K562 (cell line): ENCODE measurements around the gene OCA2. TPM values are rescaled to one million over a fixed set of nuclear protein-coding genes. Genes with fewer than 3 reads are reported as not detected.

Experiments
- ATF1 ChIP-seq, 2 experiments: fragments of 450-650 bp in 1 of 2; IDR thresholded peaks; 2 replicates each; pipeline ENCODE4 v1.6.1; 2016; ENCODE audit warnings: missing compliant biosample characterization in 1 of 2, missing genetic modification characterization in 1 of 2
- DACH1 ChIP-seq: fragments of 450-650 bp; IDR thresholded peaks from 2 replicates; pipeline ENCODE4 v1.6.1; 2018; ENCODE audit not compliant: partially characterized antibody
- EHMT2 ChIP-seq: fragments of 450-650 bp; IDR thresholded peaks from 2 replicates; pipeline ENCODE4 v1.6.1; 2018; ENCODE audit warnings: antibody characterized with exemption
- EP400 ChIP-seq: fragments of 450-650 bp; IDR thresholded peaks from 2 replicates; pipeline ENCODE4 v1.6.1; 2017; ENCODE audit warnings: antibody characterized with exemption, mild to moderate bottlenecking, moderate library complexity
- HMGXB4 ChIP-seq: sonication (generic); formaldehyde crosslinking; IDR thresholded peaks from 2 replicates; pipeline ENCODE4 v1.8.1; 2023; ENCODE audit warnings: mild to moderate bottlenecking, missing genetic modification reagents
- LEF1 ChIP-seq: fragments of 450-650 bp; IDR thresholded peaks from 2 replicates; pipeline ENCODE4 v1.6.1; 2016; ENCODE audit warnings: mild to moderate bottlenecking
- MCM2 ChIP-seq: fragments of 450-650 bp; IDR thresholded peaks from 2 replicates; pipeline ENCODE4 v1.6.1; 2017; ENCODE audit warnings: low read depth, mild to moderate bottlenecking
- MGA ChIP-seq: fragments of 450-650 bp; IDR thresholded peaks from 2 replicates; pipeline ENCODE4 v1.6.1; 2016; ENCODE audit warnings: mild to moderate bottlenecking, moderate library complexity
- MTA1 ChIP-seq: fragments of 450-650 bp; IDR thresholded peaks from 2 replicates; pipeline ENCODE4 v1.6.1; 2017; ENCODE audit warnings: borderline replicate concordance
- SMARCE1 ChIP-seq: fragments of 450-650 bp; IDR thresholded peaks from 2 replicates; pipeline ENCODE4 v1.7.1; 2016; ENCODE audit warnings: mild to moderate bottlenecking
- TCF7L2 ChIP-seq: fragments of 150-350 bp; IDR thresholded peaks from 2 replicates; pipeline ENCODE4 v1.6.1; 2016; ENCODE audit warnings: low read depth, mild to moderate bottlenecking, low read length, moderate library complexity
- TCFL5 ChIP-seq: fragments of 250-450 bp; sonication (Bioruptor Pico); conservative IDR thresholded peaks from 2 replicates; pipeline ENCODE4 v1.6.1; 2021; ENCODE audit warnings: mild to moderate bottlenecking, moderate library complexity, matching md5 sums
- ZNF316 ChIP-seq: fragments of 450-650 bp; IDR thresholded peaks from 2 replicates; pipeline ENCODE4 v1.6.1; 2016
- ZNF512 ChIP-seq: IDR thresholded peaks from 2 replicates; pipeline ENCODE4 v1.6.1; 2016; ENCODE audit warnings: missing genetic modification characterization, missing compliant biosample characterization
- ZNF77 ChIP-seq: fragments of 250-450 bp; sonication (Bioruptor Pico); IDR thresholded peaks from 2 replicates; pipeline ENCODE4 v1.5.0; 2020
- polyA plus RNA-seq, 8 experiments: library from polyadenylated mRNA; depleted of rRNA in 4 of 8; stranded (reverse) in 5 of 8; unstranded in 3 of 8; fragments of >200 nt; fragmentation: Nextera tagmentation in 2 of 8; fragmentation: Illumina TruSeq in 1 of 8; extraction: Ambion mirVana in 2 of 8; extraction: Trizol in 1 of 8; gene quantifications; 2 replicates each; pipeline versions ENCODE4 v1.2.1 to v1.2.3, GENCODE V29; 2011 to 2014; ENCODE audit warnings: inconsistent platforms in 1 of 8, missing spikeins in 1 of 8
- total RNA-seq, 7 experiments: library from RNA; depleted of rRNA in 6 of 7; stranded (reverse); fragments of >200 nt in 6 of 7; fragmentation: Illumina TruSeq in 2 of 7; extraction: Trizol in 2 of 7; gene quantifications; 2 replicates each; pipeline versions ENCODE4 v1.2.1 to v1.2.3, GENCODE V29; 2011 to 2021; ENCODE audit warnings: low replicate concordance in 1 of 7

The OCA2 gene
- total and polyA plus RNA-seq, 9 of the 15 experiments (the other 6 are each of a cell fraction or from before 2014, with no cell fraction given), result 0.07 to 0.59 (median 0.17) TPM; not detected in 1

GRCh38 chr15:27970661-27971392 is 128.3 kb downstream of the OCA2 start (continued):
- peak; percentile 93 for TF ChIP-seq MGA
- TF ChIP-seq EHMT2, result peak; percentile 34; the same call in 1 of the 2 replicates
- TF ChIP-seq DACH1, result no peak
- TF ChIP-seq MTA1, result no peak
- no peak for TF ChIP-seq ZNF316
- no peak for TF ChIP-seq SMARCE1
- TF ChIP-seq EP400, result peak; percentile 54
- TF ChIP-seq HMGXB4 (CRISPR knock-in tag), result no peak
- no peak for TF ChIP-seq ZNF77
- TF ChIP-seq TCF7L2, result no peak; the same call in 1 of the 2 replicates
- TF ChIP-seq ZNF512, result peak; percentile 62; the same call in 1 of the 2 replicates
- TF ChIP-seq TCFL5, result no peak
- no peak for TF ChIP-seq MCM2
- TF ChIP-seq LEF1, result no peak
- TF ChIP-seq ATF1 (CRISPR knock-in tag; IDR thresholded peaks at IDR 0.05), result no peak
- TF ChIP-seq ATF1 (tag; IDR thresholded peaks at IDR 0.05), result peak; percentile 79
